Mucosa of stomach (tissue), 1 donor: Measurements from ENCODE around the gene RAB3B.
"Not testable (repeated sequence)": the region's sequence is repeated elsewhere in the genome, so short reads cannot be mapped to it uniquely, and the experiment has no call there.

Source experiments
- H3K27me3 ChIP-seq: one replicate; pipeline ENCODE4 v1.7.0; 2013; ENCODE audit warnings: mild to moderate bottlenecking, low read length; ENCODE audit not compliant: control insufficient read depth, insufficient read depth
- H3K36me3 ChIP-seq: one replicate; pipeline ENCODE4 v1.7.0; 2013; ENCODE audit warnings: low read length; ENCODE audit not compliant: control insufficient read depth, insufficient read depth
- H3K4me1 ChIP-seq: one replicate; pipeline ENCODE4 v1.7.0; 2013; ENCODE audit warnings: mild to moderate bottlenecking, low read length; ENCODE audit not compliant: control insufficient read depth, insufficient read depth
- H3K4me3 ChIP-seq: one replicate; pipeline ENCODE4 v1.7.0; 2013; ENCODE audit warnings: low read length
- H3K9ac ChIP-seq: one replicate; pipeline ENCODE4 v1.7.0; 2013; ENCODE audit warnings: mild to moderate bottlenecking, low read length, moderate library complexity
- H3K9me3 ChIP-seq: one replicate; pipeline ENCODE4 v1.7.0; 2013; ENCODE audit warnings: mild to moderate bottlenecking, low read length, moderate library complexity; ENCODE audit not compliant: control insufficient read depth
- donor health status: Pancreatic carcinoma.

RAB3B gene

DNA sequence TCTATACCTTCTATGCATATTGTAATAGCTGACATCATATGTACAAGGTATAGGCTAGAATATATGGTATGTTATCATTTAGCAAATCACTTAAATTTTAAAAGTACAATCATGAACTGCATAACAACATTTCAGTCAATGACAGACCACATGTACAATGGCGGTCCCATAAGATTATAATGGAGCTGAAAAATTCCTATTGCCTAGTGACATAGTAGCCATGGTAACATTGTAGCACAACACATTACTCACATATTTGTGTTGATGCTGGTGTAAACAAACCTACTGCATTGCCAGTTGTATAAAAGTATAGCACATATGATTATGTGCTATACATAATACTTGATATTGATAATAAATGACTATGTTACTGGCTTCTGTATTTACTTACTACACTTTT, 8.9 kb downstream of the RAB3B start:
- Histone ChIP-seq H3K9ac (no peak overlapping the region), H3K4me3 (no peak overlapping the region), H3K4me1 (peaks cover 26% of the 10 kb centered on the region), H3K27me3 (no peaks in the 10 kb centered on the region), H3K9me3 (no peaks in the 10 kb centered on the region), H3K36me3 (no peaks in the 10 kb centered on the region)

DNA sequence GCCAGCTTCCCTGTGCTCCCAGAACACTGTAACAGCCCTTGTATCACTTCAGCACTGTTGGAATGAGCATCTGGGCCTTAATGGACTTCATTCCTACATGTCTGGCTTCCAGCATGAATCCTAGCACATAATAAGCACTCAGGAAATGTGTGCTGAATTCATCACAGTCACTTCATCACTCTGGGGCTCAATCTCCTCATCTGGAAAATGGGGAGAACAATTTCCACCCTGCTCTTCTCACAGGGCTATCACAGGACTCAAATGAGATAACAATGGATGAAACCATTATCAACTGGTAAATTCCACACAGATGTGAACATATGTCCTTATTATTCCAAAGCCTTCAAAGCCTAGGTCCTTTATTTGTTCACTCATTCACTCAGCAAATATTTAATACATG, 12.4 kb downstream of the RAB3B start:
- Histone ChIP-seq H3K4me3 (no peak overlapping the region), H3K9me3 (no peaks in the 10 kb centered on the region), H3K36me3 (no peaks in the 10 kb centered on the region), H3K27me3 (no peaks in the 10 kb centered on the region), H3K9ac (no peak overlapping the region), H3K4me1 (peaks cover 34% of the 10 kb centered on the region)

DNA sequence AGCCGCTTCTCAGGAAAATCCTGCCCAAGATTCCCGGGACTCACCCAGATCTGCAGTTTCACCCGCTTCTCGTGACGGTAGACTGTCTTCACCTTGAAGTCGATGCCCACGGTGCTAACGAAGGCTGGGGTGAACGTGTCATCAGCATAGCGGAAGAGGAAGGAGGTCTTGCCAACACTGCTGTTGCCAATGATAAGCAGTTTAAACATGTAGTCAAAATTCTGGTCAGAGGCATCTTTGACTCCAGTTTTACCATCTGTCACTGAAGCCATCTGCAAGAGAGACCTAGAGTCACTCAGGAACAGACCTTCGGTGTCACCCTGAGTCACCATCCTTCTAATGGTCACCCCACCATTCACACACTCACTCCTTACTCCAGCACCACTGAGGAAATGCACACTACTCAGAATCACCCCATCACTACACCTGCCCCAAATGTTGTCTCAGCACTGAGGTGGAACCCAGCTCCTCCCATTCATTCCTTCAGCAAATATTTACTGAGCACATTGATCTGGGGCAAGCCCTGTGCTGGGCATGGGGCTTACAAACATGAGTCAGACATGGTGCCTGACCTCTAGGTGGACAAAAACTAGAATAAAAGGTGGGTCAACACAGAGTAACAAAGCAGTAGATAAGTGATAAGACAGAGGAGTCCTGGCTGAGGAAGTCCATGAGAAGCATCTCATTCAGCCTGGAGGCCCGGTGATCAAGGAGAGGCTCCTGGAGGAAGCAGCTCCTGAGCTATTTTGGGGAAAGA, 13.5 kb downstream of the RAB3B start:
- no peaks in the 10 kb centered on the region for H3K27me3 ChIP-seq
- H3K9me3 ChIP-seq: no peaks in the 10 kb centered on the region
- H3K9ac ChIP-seq: no peak overlapping the region
- peaks cover 34% of the 10 kb centered on the region for H3K4me1 ChIP-seq
- H3K36me3 ChIP-seq: no peaks in the 10 kb centered on the region
- no peak overlapping the region for H3K4me3 ChIP-seq

DNA sequence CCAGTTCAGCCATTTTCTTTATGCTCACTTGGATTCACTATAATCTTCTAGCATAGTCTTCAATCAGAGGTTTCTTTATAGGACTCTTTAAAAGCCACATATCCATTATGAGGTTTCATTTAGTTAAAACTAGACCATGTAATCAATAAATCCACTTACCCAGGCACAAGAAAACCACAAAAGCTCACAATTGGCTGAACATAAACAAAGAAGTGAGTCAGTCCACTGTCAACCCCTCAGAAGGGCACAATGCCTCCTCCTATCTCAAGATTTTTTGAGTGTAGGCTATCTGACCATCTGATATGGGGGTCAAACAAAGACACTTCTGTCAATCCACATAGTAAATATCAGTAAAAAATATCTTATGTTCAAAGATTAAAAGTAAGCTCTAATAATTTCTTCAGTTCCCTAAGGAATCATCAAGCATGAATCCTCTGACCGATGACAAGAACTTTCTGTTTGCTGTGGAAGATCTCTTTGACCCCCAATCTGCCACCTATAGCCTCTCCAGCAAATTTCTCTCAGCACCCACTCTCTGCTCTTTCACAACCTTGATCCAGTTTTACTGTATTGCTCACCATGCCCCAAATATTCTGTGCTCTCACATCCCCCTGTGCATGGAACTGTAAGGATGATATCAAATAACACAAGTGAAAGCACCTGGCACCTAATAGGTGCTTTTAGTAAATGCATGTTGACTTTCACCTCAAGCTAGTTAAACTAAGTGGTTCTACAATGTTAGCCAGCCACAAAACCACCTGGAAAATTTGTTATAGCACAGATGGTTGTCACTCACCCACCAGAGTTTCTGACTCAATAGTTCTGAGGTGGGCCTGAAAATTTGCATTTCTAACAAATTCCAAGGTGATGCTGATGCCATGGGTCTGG, 16.7 kb downstream of the RAB3B start:
- H3K9ac ChIP-seq: no peak overlapping the region
- no peaks in the 10 kb centered on the region for H3K9me3 ChIP-seq
- no peak overlapping the region for H3K4me3 ChIP-seq
- H3K36me3 ChIP-seq: no peaks in the 10 kb centered on the region
- no peaks in the 10 kb centered on the region for H3K27me3 ChIP-seq
- peaks cover 43% of the 10 kb centered on the region for H3K4me1 ChIP-seq

- Histone ChIP-seq H3K4me1 (peaks cover 34% of the 10 kb centered on the region), H3K36me3 (no peaks in the 10 kb centered on the region), H3K4me3 (no peak overlapping the region), H3K9ac (no peak overlapping the region), H3K27me3 (no peaks in the 10 kb centered on the region), H3K9me3 (no peaks in the 10 kb centered on the region)
These were observed 21.3 kb downstream of the RAB3B start for GRCh38 chr1:51969038-51969705.

- no peaks in the 10 kb centered on the region for H3K9me3 ChIP-seq
- no peak overlapping the region for H3K4me3 ChIP-seq
- H3K9ac ChIP-seq: no peak overlapping the region
- H3K4me1 ChIP-seq: peaks cover 32% of the 10 kb centered on the region
- no peaks in the 10 kb centered on the region for H3K36me3 ChIP-seq
- H3K27me3 ChIP-seq: no peaks in the 10 kb centered on the region
These were observed 21.9 kb downstream of the RAB3B start for GRCh38 chr1:51968632-51969031.

DNA sequence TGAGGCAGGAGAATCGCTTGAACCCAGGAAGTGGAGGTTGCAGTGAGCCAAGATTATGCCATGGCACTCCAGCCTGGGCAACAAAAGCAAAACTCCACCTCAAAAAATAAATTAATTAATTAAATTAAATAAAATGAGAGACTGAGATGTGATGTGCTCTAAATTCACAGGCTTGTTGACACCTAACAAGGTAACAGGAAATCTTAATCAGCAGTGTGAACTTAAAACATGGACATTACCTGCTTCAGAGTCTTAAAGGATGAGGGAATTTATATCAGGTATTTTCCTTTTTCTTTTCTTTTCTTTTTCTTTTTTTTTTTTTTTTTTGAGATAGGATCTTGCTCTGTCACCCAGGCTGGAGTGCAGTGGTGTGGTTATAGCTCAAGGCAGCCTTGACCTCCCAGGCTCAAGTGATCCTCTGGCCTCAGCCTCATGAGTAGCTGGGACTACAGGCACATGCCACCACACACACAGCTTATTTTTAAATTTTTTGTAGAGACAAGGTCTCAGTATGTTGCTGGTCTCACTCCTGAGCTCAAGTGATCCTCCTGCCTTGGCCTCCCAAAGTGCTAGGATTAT, 23.2 kb downstream of the RAB3B start:
- not testable (repeated sequence) for H3K36me3 ChIP-seq, H3K4me3 ChIP-seq, H3K9ac ChIP-seq, H3K27me3 ChIP-seq, H3K9me3 ChIP-seq
- peaks cover 30% of the 10 kb centered on the region for H3K4me1 ChIP-seq

- no peaks in the 10 kb centered on the region for H3K36me3 ChIP-seq
- H3K27me3 ChIP-seq: no peaks in the 10 kb centered on the region
- no peak overlapping the region for H3K4me3 ChIP-seq
- no peaks in the 10 kb centered on the region for H3K9me3 ChIP-seq
- peaks cover 30% of the 10 kb centered on the region for H3K4me1 ChIP-seq
- no peak overlapping the region for H3K9ac ChIP-seq
These were observed 23.9 kb downstream of the RAB3B start for GRCh38 chr1:51966559-51966958.

DNA sequence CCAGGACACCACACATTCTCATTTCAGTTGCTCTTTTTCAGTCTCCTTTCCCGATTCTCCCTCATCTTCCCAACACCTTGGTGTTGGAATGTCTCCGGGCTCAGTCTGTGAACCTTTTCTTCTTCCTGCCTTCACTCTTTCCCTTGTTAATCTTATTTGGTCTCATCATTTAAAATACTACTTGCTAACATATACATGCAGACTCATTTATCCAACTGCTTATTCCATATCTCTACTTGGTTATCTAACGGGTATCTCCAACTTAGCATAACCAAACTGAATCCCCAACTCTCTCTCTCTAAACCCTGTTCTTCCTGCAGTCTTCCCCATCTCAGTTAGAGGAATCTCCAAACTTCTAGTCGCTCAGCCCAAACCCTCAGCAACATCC, 26.2 kb downstream of the RAB3B start:
- Histone ChIP-seq H3K4me3 (no peak overlapping the region), H3K36me3 (no peaks in the 10 kb centered on the region), H3K4me1 (peaks cover 18% of the 10 kb centered on the region), H3K27me3 (no peaks in the 10 kb centered on the region), H3K9ac (no peak overlapping the region), H3K9me3 (no peaks in the 10 kb centered on the region)

DNA sequence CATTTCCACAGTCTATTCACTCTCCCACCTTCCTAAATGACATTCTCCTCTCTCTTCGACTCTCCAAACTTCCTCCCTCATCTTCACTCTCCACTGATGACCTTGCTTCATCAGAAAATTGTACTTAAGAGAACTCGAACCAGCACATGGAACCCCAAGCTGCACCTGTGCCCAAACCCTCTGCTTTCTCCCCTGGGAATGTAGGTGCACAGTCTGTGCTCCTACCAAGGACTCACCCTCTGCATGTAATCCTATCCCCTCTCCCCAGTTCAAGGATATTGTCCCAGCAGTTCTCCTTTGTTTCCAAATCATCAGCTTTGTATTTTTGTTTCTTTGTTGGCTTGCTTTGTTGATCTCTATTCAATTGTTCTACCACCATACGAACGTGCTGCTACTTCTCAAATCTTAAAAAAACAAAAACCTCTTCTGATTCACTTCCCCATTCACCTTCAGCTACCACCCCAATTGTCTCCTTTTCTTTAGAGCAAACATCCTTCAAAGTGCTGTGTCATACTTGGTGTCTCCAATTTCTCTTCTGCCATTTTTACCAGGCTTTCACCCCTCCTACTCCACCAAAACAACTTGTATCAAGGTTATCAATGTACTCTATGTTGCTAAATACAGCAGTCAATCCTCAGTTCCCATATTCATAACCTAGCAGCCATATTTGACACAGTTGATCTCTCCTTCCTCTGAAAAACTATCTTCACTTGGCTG, 26.8 kb downstream of the RAB3B start:
- H3K4me1 ChIP-seq: peaks cover 18% of the 10 kb centered on the region
- H3K9me3 ChIP-seq: no peaks in the 10 kb centered on the region
- H3K4me3 ChIP-seq: no peak overlapping the region
- H3K27me3 ChIP-seq: no peaks in the 10 kb centered on the region
- no peaks in the 10 kb centered on the region for H3K36me3 ChIP-seq
- no peak overlapping the region for H3K9ac ChIP-seq

DNA sequence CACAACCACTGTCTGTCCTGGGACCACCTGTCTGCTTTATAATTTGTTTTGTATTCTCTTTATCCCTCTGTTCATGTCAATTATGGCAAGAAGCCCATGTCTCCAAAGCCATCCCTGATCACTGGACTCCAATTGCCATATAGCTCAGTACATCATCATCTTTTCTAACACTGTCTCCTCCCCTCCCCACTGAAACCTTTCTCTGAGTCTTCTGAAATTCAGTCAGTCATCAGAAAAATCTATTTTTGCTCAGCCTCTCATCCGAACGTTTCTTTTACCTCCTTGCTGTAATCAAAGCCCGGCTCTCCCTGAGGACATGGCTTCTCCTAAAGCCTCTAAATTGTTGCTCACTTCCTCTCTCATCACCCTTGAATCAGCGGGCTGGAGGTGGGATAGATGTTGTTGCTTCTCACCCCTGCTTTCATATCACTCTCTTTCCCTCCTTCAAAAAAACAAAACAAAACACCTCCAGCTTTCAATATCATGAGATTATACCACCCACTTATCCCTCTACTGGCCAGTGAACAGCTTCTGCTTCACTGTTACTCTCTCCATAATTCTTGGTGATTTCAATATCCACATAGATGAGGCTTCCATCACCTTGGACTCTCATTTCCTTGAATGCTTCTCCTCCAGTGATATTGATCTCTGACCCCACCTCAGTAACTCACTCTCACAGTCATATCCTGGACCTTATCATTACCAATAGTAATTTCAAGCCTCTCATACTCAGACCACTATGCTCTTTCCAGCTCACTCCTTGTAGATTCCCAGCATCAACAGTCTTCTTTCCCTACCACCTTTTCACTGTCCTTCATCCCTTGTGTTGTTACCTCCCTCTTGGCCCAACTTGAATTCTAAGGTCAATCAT, 27.8 kb downstream of the RAB3B start:
- H3K27me3 ChIP-seq: no peaks in the 10 kb centered on the region

More for the DNA sequence above, 27.8 kb downstream of the RAB3B start:
- Histone ChIP-seq H3K36me3 (no peaks in the 10 kb centered on the region), H3K9me3 (no peaks in the 10 kb centered on the region), H3K4me3 (no peak overlapping the region), H3K4me1 (peaks cover 10% of the 10 kb centered on the region), H3K9ac (no peak overlapping the region)
